Prostate gland (tissue), 2 donors: ENCODE data around the gene TMEM82. TPM values are rescaled to one million over a fixed set of nuclear protein-coding genes. Genes with fewer than 3 reads are reported as not detected.

ENCODE experiments used
- DNase-seq: peaks from one replicate; pipeline ENCODE4 v3.0.0-alpha.2; 2019; ENCODE audit warnings: low spot score
- H3K27ac ChIP-seq, 2 donors: fragments of 200-600 bp; sonication (generic); 2 replicates each; pipeline ENCODE4 v1.5.1; 2017 to 2019
- H3K27me3 ChIP-seq: fragments of 200-600 bp; sonication (generic); replicated peaks from 2 replicates; pipeline ENCODE4 v1.5.1; 2019; ENCODE audit not compliant: insufficient read depth
- H3K36me3 ChIP-seq, 2 donors: fragments of 200-600 bp; sonication (generic); 1 replicate in 1 of 2; 2 replicates in 1 of 2; pipeline versions ENCODE4 v1.5.1 to v1.8.1; 2017 to 2019
- H3K4me1 ChIP-seq: fragments of 200-600 bp; sonication (generic); replicated peaks from 2 replicates; pipeline ENCODE4 v1.5.1; 2019
- H3K4me3 ChIP-seq, 2 donors: fragments of 200-600 bp; sonication (generic); 2 replicates each; pipeline ENCODE4 v1.5.1; 2017 to 2019
- H3K9me3 ChIP-seq: fragments of 200-600 bp; sonication (generic); 2 replicates; pipeline ENCODE4 v1.5.1; 2017
- CTCF ChIP-seq, 4 experiments: fragments of 200-600 bp in 2 of 4; fragments of 450-650 bp in 2 of 4; sonication (generic) in 2 of 4; IDR thresholded peaks; 1 replicate in 3 of 4; 2 replicates in 1 of 4; pipeline ENCODE4 v1.5.1; 2016 to 2019; ENCODE audit warnings: antibody characterized with exemption in 4 of 4, mild to moderate bottlenecking in 2 of 4, moderate library complexity in 2 of 4
- POLR2A ChIP-seq: fragments of 450-650 bp; IDR thresholded peaks from one replicate; pipeline ENCODE4 v1.6.1; 2016; ENCODE audit warnings: antibody characterized with exemption, mild to moderate bottlenecking
- POLR2AphosphoS5 ChIP-seq: sonication (generic); formaldehyde crosslinking; IDR thresholded peaks from one replicate; pipeline ENCODE4 v1.6.1; 2017; ENCODE audit warnings: antibody characterized with exemption
- WGBS: methylation state at CpG from one replicate; pipeline ENCODE4 v1.1.5; 2018; 5-methylcytosine and 5-hydroxymethylcytosine counted together
- intact Hi-C: fragments of 100-400 bp; cut with DNase I; formaldehyde crosslinking; loops from one replicate; pipeline ENCODE4 v1.14.2; 2022
- total RNA-seq, 2 donors: library from RNA; depleted of rRNA; stranded (reverse); fragments of >200 nt; gene quantifications; one replicate each; pipeline ENCODE4 v1.1.0, GENCODE V29; 2016

The TMEM82 gene
- total RNA-seq, 2 donors from 2014 or later: not detected

GRCh38 chr1:15700508-15700907, 41.8 kb upstream of the TMEM82 start:
- H3K27me3 ChIP-seq: no peaks in the 10 kb centered on the region
- H3K9me3 ChIP-seq: no peaks in the 10 kb centered on the region
- WGBS: 65% methylated on average over 6 of the region's 6 CpGs
- intact Hi-C loops: loop anchor here (5.0 kb wide), 1 partner anchor 83 kb away; the partner anchor contains the start of gene DDI2
- H3K4me3 ChIP-seq: no peak overlapping the region
- no peaks in the 10 kb centered on the region for H3K36me3 ChIP-seq
- no peak overlapping the region for H3K27ac ChIP-seq
- no peaks in the 10 kb centered on the region for H3K4me1 ChIP-seq
- TF ChIP-seq POLR2AphosphoS5 (no peak), CTCF (IDR thresholded peaks at IDR 0.05) (no peak), POLR2A (no peak)
- DNase-seq: no peak

GRCh38 chr1:15701784-15702183, 40.5 kb upstream of the TMEM82 start:
- H3K27ac ChIP-seq: no peak overlapping the region
- H3K4me1 ChIP-seq: no peaks in the 10 kb centered on the region
- no peak for DNase-seq
- no peak for TF ChIP-seq POLR2A
- no peak for TF ChIP-seq CTCF (IDR thresholded peaks at IDR 0.05)
- no peak for TF ChIP-seq POLR2AphosphoS5
- H3K27me3 ChIP-seq: no peaks in the 10 kb centered on the region
- no peaks in the 10 kb centered on the region for H3K9me3 ChIP-seq
- intact Hi-C loops: loop anchor here (5.0 kb wide), 1 partner anchor 84 kb away; the partner anchor contains the start of gene DDI2
- H3K36me3 ChIP-seq: no peaks in the 10 kb centered on the region
- 93% methylated on average over 8 of the region's 8 CpGs for whole genome bisulfite sequencing
- no peak overlapping the region for H3K4me3 ChIP-seq

GRCh38 chr1:15702722-15703550, 39.4 kb upstream of the TMEM82 start:
- intact Hi-C loops: loop anchor here (5.0 kb wide), 1 partner anchor 86 kb away; the partner anchor contains the start of gene DDI2
- H3K4me1 ChIP-seq: no peaks in the 10 kb centered on the region
- H3K36me3 ChIP-seq: no peaks in the 10 kb centered on the region
- H3K27me3 ChIP-seq: no peaks in the 10 kb centered on the region
- peak overlapping the region; percentile 68 to 71 for H3K27ac ChIP-seq
- DNase-seq: no peak
- no peaks in the 10 kb centered on the region for H3K9me3 ChIP-seq
- WGBS: 56% methylated on average over 19 of the region's 19 CpGs
- no peak for TF ChIP-seq POLR2AphosphoS5
- TF ChIP-seq CTCF (IDR thresholded peaks at IDR 0.05): peak in 1 of 4 experiments; percentile 27
- no peak overlapping the region for H3K4me3 ChIP-seq

- intact Hi-C loops: loop anchor here (5.0 kb wide), 1 partner anchor 86 kb away; the partner anchor contains the start of gene DDI2
- Histone ChIP-seq H3K4me1 (no peaks in the 10 kb centered on the region), H3K36me3 (no peaks in the 10 kb centered on the region), H3K27ac (peak overlapping the region; percentile 68 to 71), H3K27me3 (no peaks in the 10 kb centered on the region), H3K9me3 (no peaks in the 10 kb centered on the region), H3K4me3 (no peak overlapping the region)
- TF ChIP-seq POLR2AphosphoS5 (peak; percentile 79), POLR2A (peak; percentile 42), CTCF (IDR thresholded peaks at IDR 0.05) (no peak)
- 24% methylated on average over 9 of the region's 9 CpGs for WGBS
- peak; percentile 49 for DNase-seq
Measured at GRCh38 chr1:15703562-15703961, 38.7 kb upstream of the TMEM82 start.
